GM12875 (cell line): ENCODE results near the gene ACKR1.

Experiments
- H3K4me3 ChIP-seq: one replicate; pipeline ENCODE4 v1.5.1; 2011; ENCODE audit warnings: low read depth, low read length, control low read depth
- TF ChIP-seq, protein P1 (sequence below): IDR thresholded peaks from 2 replicates; pipeline ENCODE4 v1.5.1; 2011; ENCODE audit warnings: low read depth, mild to moderate bottlenecking, control low read depth, inconsistent platforms, low read length, moderate library complexity, borderline replicate concordance; ENCODE audit not compliant: insufficient read depth

ACKR1 gene

DNA sequence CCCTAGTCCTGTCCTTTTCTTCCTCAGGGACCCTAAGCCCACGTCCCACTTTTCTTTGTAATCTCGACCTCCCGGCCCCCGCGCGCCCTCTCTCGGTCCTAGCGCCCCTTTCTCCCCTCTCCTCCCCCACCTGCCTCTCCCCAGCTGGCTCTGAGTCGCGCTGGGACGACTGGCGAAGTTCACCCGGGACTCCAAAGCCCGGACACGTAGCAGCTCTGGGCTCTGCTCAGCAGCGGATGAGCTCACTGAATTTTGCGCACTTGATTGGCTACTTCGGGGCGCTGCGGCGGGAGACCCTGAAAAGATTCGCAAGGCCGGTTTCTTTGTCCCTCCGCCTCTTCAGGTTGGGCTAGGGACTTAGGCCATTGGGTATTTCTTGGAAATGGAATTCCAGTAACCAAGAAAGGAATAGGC, 16.3 kb upstream of the ACKR1 start:
- no peak overlapping the region for H3K4me3 ChIP-seq
- TF ChIP-seq, protein P1, sequence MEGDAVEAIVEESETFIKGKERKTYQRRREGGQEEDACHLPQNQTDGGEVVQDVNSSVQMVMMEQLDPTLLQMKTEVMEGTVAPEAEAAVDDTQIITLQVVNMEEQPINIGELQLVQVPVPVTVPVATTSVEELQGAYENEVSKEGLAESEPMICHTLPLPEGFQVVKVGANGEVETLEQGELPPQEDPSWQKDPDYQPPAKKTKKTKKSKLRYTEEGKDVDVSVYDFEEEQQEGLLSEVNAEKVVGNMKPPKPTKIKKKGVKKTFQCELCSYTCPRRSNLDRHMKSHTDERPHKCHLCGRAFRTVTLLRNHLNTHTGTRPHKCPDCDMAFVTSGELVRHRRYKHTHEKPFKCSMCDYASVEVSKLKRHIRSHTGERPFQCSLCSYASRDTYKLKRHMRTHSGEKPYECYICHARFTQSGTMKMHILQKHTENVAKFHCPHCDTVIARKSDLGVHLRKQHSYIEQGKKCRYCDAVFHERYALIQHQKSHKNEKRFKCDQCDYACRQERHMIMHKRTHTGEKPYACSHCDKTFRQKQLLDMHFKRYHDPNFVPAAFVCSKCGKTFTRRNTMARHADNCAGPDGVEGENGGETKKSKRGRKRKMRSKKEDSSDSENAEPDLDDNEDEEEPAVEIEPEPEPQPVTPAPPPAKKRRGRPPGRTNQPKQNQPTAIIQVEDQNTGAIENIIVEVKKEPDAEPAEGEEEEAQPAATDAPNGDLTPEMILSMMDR = no peak

DNA sequence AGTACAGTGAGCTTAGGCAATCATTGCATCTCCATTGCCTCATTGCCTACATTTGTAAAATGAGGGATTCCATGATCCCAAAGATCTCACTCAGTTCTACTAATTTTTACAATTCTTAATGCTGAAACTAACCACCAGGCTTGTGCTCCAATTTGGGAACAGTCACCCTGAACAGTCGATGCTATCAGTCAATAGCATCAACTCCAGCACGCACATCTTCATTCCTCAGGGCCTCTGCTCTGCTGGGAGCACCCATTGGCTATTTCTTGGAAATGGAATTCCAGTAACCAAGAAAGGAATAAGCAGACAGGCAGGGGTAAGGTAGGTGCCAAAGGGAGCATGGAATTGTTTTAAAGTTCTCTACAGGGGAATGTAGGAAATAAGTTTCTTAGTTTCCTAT, 14.2 kb upstream of the ACKR1 start:
- H3K4me3 ChIP-seq = no peak overlapping the region
- TF ChIP-seq, protein P1 = no peak

GRCh38 chr1:159196543-159196942, 8.1 kb upstream of the ACKR1 start:
- TF ChIP-seq, protein P1 = peak; percentile 37; the same call in 1 of the 2 replicates
- H3K4me3 ChIP-seq = no peak overlapping the region

DNA sequence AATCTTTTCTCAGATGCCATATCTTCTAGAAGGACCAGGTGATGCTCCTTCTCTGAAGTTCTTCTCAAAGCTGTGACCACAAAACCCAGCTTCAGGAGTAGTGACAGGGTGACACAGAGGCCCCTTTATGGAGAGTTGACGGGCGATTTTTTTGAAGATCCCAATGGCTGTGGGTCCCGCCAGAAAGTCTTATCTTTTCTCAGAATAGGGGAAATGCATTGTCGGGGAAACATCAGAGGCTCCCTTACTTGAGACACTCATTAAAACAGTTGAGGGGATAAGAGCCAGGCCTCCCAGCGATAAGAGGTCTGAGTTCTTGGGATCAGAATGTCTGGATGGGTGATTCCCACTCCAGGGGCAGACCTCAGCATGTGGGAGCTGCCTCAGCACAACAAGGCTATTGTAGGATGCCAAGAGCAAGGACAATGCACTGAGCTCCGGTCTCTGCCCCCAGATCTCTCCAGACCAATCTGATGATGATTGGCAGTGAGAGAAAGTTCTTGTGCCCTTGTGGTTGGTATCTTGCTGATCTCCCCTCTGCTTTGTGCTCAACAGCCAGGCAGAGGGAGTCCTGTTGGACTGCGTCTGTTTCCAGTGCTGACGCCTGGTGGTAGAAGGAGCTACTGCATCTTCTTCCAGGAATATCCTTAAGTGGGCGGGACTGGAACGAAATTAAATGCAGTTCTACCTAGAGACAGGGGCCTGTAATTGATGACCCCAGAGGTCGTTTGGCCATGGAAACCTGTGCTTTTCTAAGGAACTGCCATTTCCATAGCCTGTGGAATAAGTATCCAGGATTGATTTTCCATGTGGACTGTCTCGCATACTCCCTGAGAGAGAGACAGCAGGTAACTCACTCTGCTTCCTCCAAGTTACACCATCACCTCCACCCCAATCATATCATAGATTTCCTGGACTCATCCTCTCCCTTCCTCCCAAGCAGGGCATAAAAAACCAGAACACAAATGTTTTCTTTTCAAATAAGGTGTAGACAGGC, 6.8 kb upstream of the ACKR1 start:
- TF ChIP-seq, protein P1 = peak; percentile 86
- H3K4me3 ChIP-seq = no peak overlapping the region

- H3K4me3 ChIP-seq = no peak overlapping the region
- TF ChIP-seq, protein P1 = no peak
Observed at GRCh38 chr1:159199901-159200300, 4.8 kb upstream of the ACKR1 start.

GRCh38 chr1:159200769-159201168, 3.9 kb upstream of the ACKR1 start:
- H3K4me3 ChIP-seq = no peak overlapping the region
- TF ChIP-seq, protein P1 = no peak

DNA sequence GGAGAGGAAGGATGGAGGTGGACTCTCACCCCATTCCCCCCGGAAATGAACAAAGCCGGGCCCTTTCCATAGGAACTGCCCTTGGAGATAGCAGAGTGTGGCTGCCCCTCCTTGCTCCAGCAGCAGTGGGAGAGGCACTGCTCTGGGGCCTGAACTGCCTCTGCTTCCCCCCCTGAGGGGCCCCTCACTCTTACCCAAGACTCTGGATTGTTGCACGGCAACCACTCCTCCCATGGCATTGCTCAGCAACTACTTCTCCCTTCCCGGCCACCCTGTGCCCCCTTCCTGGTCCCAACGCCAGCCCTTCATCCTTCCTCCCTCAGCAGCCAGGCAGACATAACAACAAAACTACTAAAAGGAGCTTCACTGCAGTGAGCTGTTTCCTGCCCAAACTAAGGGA, 3.0 kb upstream of the ACKR1 start:
- TF ChIP-seq, protein P1 = no peak

More for the DNA sequence above, 3.0 kb upstream of the ACKR1 start:
- H3K4me3 ChIP-seq = no peak overlapping the region
